Nephron (organoid): Measurements from ENCODE around the gene MMP17.
A peak's percentile ranks its signal among the peaks of the same experiment; 100 is the strongest.
"Not testable (repeated sequence)": the region's sequence is repeated elsewhere in the genome, so short reads cannot be mapped to it uniquely, and the experiment has no call there.

Source experiments
- H3K27ac Mint-ChIP-seq, 3 experiments: 2 replicates each; pipeline ENCODE4 v1.8.0; 2020; ENCODE audit warnings: mixed read lengths in 3 of 3, mild to moderate bottlenecking in 2 of 3, moderate library complexity in 1 of 3
- H3K27me3 Mint-ChIP-seq: 2 replicates; pipeline ENCODE4 v1.8.0; 2021; ENCODE audit warnings: low read depth, mild to moderate bottlenecking, moderate library complexity, mixed read lengths
- H3K36me3 Mint-ChIP-seq: 2 replicates; pipeline ENCODE4 v1.8.0; 2020; ENCODE audit warnings: low read depth, mixed read lengths
- H3K4me1 Mint-ChIP-seq: 2 replicates; pipeline ENCODE4 v1.8.0; 2020; ENCODE audit warnings: mixed read lengths
- H3K4me3 Mint-ChIP-seq, 3 experiments: 2 replicates each; pipeline ENCODE4 v1.8.0; 2020; ENCODE audit warnings: mild to moderate bottlenecking in 3 of 3, mixed read lengths in 3 of 3, moderate library complexity in 2 of 3
- H3K9me3 Mint-ChIP-seq: 2 replicates; pipeline ENCODE4 v1.8.0; 2020; ENCODE audit warnings: mixed read lengths
- TF ChIP-seq, protein P1 (sequence below), 3 experiments: fragments of 200-600 bp; sonication (generic); IDR thresholded peaks; one replicate each; pipeline ENCODE4 v1.5.0; 2021; ENCODE audit warnings: antibody characterized with exemption in 3 of 3; ENCODE audit not compliant: unreplicated experiment in 3 of 3

MMP17 gene

GRCh38 chr12:131882804-131883520, 54.8 kb downstream of the MMP17 start:
- H3K27me3 Mint-ChIP-seq, result peaks cover 18% of the 10 kb centered on the region
- TF ChIP-seq, protein P1, sequence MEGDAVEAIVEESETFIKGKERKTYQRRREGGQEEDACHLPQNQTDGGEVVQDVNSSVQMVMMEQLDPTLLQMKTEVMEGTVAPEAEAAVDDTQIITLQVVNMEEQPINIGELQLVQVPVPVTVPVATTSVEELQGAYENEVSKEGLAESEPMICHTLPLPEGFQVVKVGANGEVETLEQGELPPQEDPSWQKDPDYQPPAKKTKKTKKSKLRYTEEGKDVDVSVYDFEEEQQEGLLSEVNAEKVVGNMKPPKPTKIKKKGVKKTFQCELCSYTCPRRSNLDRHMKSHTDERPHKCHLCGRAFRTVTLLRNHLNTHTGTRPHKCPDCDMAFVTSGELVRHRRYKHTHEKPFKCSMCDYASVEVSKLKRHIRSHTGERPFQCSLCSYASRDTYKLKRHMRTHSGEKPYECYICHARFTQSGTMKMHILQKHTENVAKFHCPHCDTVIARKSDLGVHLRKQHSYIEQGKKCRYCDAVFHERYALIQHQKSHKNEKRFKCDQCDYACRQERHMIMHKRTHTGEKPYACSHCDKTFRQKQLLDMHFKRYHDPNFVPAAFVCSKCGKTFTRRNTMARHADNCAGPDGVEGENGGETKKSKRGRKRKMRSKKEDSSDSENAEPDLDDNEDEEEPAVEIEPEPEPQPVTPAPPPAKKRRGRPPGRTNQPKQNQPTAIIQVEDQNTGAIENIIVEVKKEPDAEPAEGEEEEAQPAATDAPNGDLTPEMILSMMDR (IDR thresholded peaks at IDR 0.05; ENCODE audit: unreplicated experiment in 3 of 3), result no peak
- H3K4me3 Mint-ChIP-seq, result no peak overlapping the region
- no peaks in the 10 kb centered on the region for H3K36me3 Mint-ChIP-seq
- H3K27ac Mint-ChIP-seq, result no peak overlapping the region
- H3K9me3 Mint-ChIP-seq, result peaks cover 12% of the 10 kb centered on the region
- no peaks in the 10 kb centered on the region for H3K4me1 Mint-ChIP-seq

DNA sequence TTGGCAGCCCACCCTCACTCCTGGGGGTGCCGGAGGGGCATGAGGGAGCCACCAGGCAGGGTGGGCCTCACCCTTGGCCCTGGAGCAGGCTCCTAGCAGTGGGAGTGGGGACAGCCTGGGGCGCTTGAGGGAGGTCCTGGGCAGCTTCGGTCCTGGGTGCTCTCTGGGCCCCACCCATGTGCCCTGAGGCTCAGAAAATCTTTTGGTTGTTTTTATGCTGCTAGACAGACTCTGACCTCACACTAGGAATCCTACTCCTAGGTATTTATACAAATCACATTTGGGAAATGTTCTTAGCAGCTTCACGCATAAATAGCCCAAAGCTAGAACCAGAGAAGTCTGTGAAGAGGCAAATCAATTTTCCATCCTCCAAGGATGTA, 55.3 kb downstream of the MMP17 start:
- no peak overlapping the region for H3K4me3 Mint-ChIP-seq
- H3K27me3 Mint-ChIP-seq, result peaks cover 21% of the 10 kb centered on the region
- no peaks in the 10 kb centered on the region for H3K4me1 Mint-ChIP-seq
- no peaks in the 10 kb centered on the region for H3K36me3 Mint-ChIP-seq
- peaks cover 12% of the 10 kb centered on the region for H3K9me3 Mint-ChIP-seq
- H3K27ac Mint-ChIP-seq, result no peak overlapping the region
- TF ChIP-seq, protein P1 (IDR thresholded peaks at IDR 0.05; ENCODE audit: unreplicated experiment in 3 of 3), result no peak

DNA sequence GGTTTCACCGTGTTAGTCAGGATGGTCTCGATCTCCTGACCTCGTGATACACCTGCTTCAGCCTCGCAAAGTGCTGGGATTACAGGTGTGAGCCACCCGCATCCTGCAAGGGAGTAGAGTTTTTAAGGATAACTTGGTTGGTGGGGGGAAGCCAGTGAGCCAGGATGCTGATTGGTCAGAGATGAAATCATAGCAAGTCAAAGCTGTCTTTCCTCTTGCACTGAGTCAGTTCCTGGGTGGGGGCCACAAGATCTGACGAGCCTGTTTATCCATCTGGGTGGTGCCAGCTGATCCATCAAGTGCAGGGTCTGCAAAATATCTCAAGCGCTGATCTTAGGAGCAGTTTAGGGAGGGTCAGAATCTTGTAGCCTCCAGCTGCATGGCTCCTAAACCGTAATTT, 56.9 kb downstream of the MMP17 start:
- H3K27me3 Mint-ChIP-seq, result peaks cover 29% of the 10 kb centered on the region

DNA sequence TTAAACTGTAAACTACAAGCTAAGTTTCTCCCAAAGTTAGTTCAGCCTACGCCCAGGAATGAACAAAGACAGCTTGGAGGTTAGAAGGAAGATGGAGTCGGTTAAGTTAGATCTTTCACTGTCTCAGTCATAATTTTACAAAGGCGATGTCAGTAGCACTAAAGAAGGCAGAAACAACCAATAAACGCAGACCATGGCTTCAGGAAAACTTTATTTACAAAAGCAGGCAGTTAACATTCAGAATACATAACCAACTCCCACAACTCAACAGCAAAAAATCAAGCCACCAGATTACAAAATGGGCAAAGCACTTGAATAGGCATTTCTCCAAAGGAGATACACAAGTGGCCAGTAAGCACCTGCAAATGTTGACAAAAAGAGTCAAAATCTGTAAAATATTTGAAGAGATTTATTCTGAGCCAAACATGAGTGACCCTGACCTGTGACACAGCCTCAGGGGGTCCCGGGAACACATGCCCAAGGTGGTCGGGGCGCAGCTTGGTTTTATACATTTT, 57.4 kb downstream of the MMP17 start:
- Mint-ChIP-seq H3K27me3 (peaks cover 26% of the 10 kb centered on the region), H3K4me3 (no peak overlapping the region), H3K9me3 (peaks cover 12% of the 10 kb centered on the region), H3K36me3 (no peaks in the 10 kb centered on the region), H3K27ac (no peak overlapping the region), H3K4me1 (no peaks in the 10 kb centered on the region)
- TF ChIP-seq, protein P1 (IDR thresholded peaks at IDR 0.05; ENCODE audit: unreplicated experiment in 3 of 3), result no peak

More for the DNA sequence above, 56.9 kb downstream of the MMP17 start:
- not testable (repeated sequence) for H3K4me1 Mint-ChIP-seq, H3K36me3 Mint-ChIP-seq, H3K4me3 Mint-ChIP-seq, H3K27ac Mint-ChIP-seq
- peaks cover 12% of the 10 kb centered on the region for H3K9me3 Mint-ChIP-seq

GRCh38 chr12:131891722-131892121, 63.5 kb downstream of the MMP17 start:
- H3K4me3 Mint-ChIP-seq, result peak overlapping the region in 1 of 3 experiments; percentile 19
- not testable (repeated sequence) for H3K9me3 Mint-ChIP-seq, H3K4me1 Mint-ChIP-seq, H3K27ac Mint-ChIP-seq, H3K36me3 Mint-ChIP-seq
- peaks cover 21% of the 10 kb centered on the region for H3K27me3 Mint-ChIP-seq

DNA sequence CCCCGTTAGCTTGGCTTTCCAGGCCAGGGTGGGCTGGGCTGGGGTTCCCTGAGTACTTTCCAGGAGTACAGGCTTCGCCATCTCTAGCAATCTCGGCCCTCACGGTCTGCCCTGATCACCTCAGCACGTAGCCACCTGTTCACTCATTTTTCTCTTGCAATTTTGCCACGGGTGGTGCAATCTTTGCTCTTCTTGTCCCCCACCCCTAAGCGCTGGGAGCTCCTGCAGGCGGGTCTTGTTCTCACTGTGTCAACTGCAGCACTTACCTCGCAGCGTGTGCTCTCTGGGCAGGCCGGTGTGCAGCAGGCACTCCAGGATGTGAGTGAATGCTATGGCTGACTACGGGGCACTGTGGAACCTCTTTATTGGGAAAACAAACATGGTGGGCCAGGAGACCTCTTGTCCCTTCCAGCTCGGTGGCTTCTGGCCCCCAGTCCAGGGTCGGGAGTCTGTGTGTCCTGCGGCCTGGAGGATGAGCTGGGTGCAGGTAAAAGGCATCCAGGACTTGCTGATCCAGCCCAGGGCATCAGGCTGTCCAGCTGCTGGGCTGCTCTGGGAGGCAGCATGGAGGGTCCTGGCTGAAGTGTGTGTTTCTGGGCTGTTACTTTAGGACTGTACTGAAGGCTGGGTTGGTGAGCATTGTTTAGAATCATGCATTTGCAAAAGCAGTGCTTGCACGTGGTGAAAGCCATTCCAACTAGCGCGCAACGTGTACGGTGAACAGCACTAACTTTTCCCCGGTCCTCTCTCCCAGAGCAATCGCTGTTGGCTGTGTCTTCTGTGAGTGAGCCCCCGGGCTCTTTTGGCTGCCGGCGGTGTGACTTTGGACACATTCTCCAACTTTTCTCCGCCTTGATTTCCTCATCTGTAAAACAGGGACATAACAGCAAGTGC, 64.8 kb downstream of the MMP17 start:
- peaks cover 17% of the 10 kb centered on the region for H3K27me3 Mint-ChIP-seq
- peak overlapping the region; percentile 66 to 73 (median 67) for H3K4me3 Mint-ChIP-seq
- H3K9me3 Mint-ChIP-seq, result no peaks in the 10 kb centered on the region
- no peak overlapping the region for H3K27ac Mint-ChIP-seq
- TF ChIP-seq, protein P1 (IDR thresholded peaks at IDR 0.05; ENCODE audit: unreplicated experiment in 3 of 3), result no peak
- H3K4me1 Mint-ChIP-seq, result no peaks in the 10 kb centered on the region
- H3K36me3 Mint-ChIP-seq, result peaks cover 4% of the 10 kb centered on the region
